ENCODE results near the gene GLRX5.
"Not testable (repeated sequence)": the region's sequence is repeated elsewhere in the genome, so short reads cannot be mapped to it uniquely, and the experiment has no call there.

The GLRX5 gene

DNA sequence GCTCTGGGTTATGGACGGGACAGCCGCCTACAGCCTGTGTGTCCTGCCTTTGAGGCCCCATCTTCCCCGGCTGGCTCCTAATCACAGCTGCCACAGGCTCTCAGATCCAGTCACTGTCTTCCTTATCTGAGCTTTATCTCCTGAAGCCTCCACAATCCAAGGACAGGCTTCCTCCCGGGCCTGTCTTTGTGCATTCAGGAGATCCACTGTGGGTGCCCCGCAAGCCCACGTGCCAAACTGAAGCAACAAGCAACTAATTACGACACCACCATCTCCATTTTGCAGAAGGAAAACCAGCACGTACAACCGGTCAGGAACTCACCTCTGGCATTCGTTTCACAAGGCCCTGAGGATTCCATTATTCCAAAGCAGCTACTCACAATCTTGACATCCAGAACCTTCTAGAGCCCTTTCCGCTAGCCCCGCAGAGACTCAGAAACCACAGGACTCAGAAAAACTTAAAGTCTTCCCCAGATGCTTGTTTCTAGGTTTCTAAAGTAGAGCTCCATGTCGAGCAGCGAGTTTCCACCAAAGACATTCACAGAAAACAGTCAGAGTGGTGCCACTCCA, 32.4 kb upstream of the GLRX5 start:
- H3K4me1 ChIP-seq (ENCODE audit: control insufficient read depth, insufficient read depth, low read length): no peaks in the 10 kb centered on the region

DNA sequence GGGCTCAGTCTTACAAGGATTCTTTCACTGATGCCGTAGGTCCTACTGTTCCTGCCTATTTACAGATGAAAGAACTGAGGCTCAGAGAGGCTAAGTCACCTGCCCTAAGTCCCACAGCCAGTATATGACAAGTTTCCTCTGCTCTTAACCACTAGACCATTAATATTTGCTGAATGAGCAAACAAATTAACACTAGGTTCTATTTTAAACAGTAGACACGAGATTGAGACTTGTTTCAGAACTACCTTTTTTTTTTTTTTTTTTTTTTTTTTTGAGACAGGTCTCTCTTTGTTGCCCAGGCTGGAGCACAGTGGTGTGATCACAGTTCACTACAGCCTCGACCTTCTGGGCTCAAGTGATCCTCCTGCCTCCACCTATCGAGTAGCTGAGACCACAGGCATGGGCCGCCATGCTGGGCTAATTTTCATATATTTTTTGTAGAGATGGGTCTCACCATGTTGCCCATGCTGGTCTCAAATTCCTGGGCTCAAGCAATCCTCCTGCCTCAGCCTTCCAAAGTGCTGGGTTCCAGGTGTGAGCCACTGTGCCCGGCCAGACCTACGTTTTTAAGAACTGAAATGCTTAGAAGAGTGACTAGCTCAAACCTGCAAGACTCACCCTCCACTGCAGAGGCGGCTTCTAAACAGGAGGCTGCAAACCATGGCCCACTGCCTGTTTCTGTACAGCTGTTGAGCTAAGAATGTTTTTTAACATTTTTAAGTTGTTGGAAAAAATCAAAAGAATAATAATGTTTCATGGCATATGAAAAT, 31.3 kb upstream of the GLRX5 start:
- no peaks in the 10 kb centered on the region for H3K9me3 ChIP-seq (ENCODE audit: control insufficient read depth, insufficient read depth, low read length)
- no peaks in the 10 kb centered on the region for H3K36me3 ChIP-seq (ENCODE audit: control insufficient read depth, insufficient read depth, low read length)
- no peak overlapping the region for H3K9ac ChIP-seq (ENCODE audit: low read depth, low read length)
- no peaks in the 10 kb centered on the region for H3K4me1 ChIP-seq (ENCODE audit: control insufficient read depth, insufficient read depth, low read length)
- no peaks in the 10 kb centered on the region for H3K27me3 ChIP-seq (ENCODE audit: control insufficient read depth, insufficient read depth, low read length)
- no peak overlapping the region for H3K4me3 ChIP-seq (ENCODE audit: low read depth, low read length)

More for the DNA sequence above, 32.4 kb upstream of the GLRX5 start:
- Histone ChIP-seq H3K9ac (ENCODE audit: low read depth, low read length) (no peak overlapping the region), H3K27me3 (ENCODE audit: control insufficient read depth, insufficient read depth, low read length) (no peaks in the 10 kb centered on the region), H3K36me3 (ENCODE audit: control insufficient read depth, insufficient read depth, low read length) (no peaks in the 10 kb centered on the region), H3K9me3 (ENCODE audit: control insufficient read depth, insufficient read depth, low read length) (no peaks in the 10 kb centered on the region), H3K4me3 (ENCODE audit: low read depth, low read length) (no peak overlapping the region)

DNA sequence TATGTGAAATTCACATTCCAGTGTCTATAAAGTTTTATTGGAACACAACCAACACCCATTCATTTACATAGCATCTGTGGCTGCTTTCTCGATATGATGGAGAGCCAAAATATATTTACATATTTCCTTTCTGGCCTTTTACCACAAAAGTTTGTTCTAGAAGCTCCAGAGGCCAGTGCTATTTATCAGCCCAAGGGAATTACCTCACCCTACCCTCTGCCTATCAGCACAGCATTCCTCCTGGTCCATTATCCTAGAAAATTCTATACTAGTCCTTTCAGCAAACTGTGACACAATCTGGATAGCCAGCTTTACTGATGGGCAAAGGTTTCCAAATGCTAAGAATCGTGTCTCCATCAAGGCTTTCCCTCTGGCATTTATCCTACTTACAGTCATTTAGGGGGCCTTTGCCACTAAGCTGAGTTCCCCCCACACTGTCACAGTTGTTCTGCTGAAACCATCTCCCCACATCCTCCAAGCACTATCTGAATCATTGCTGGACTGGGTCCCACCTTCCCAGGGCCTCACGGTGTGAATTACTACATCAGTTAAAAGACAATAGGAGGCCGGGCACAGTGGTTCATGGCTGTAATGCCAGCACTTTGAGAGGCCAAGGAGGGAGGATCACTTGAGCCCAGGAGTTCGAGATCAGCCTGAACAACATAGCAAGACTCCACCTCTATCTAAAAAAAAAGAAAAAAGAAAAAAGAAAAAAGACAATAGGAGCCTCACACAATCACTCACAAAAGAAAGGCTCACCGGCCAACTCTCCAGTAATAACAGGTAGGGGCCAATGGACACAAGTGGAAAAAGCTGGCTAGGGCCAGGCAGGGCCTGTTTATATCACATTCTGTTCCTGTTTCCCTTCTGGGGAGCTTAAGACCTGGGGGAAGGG, 30.5 kb upstream of the GLRX5 start:
- H3K9ac ChIP-seq (ENCODE audit: low read depth, low read length): no peak overlapping the region
- no peaks in the 10 kb centered on the region for H3K36me3 ChIP-seq (ENCODE audit: control insufficient read depth, insufficient read depth, low read length)
- no peak overlapping the region for H3K4me3 ChIP-seq (ENCODE audit: low read depth, low read length)
- no peaks in the 10 kb centered on the region for H3K27me3 ChIP-seq (ENCODE audit: control insufficient read depth, insufficient read depth, low read length)
- H3K9me3 ChIP-seq (ENCODE audit: control insufficient read depth, insufficient read depth, low read length): no peaks in the 10 kb centered on the region
- no peaks in the 10 kb centered on the region for H3K4me1 ChIP-seq (ENCODE audit: control insufficient read depth, insufficient read depth, low read length)

DNA sequence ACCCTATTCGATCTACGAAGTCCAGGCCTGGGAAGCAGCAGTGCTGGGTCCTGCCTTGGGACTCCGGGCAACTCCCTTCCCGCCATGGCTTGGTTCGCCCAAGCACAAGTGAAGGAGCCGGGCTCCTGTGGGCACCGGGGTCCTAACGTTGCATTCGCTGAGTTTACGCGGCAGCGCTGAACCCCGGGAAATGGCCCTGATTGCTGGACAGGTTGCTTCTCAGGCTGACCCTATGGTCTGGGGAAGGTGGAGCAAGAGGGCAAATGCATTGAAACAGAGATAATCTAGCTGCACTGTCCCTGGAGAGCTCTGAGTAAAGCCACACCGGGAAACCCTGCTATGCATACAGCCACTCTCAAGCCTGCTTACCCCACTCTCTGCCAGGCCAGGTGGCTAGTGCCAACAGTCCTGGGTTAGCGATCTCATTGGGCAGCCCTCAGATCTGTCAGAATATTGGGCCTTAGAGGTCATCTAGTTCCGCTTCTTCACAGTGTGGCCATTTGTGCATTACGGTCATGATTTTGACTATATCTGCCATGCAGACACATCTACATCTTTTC, 29.7 kb upstream of the GLRX5 start:
- H3K27me3 ChIP-seq (ENCODE audit: control insufficient read depth, insufficient read depth, low read length): no peaks in the 10 kb centered on the region
- H3K36me3 ChIP-seq (ENCODE audit: control insufficient read depth, insufficient read depth, low read length): no peaks in the 10 kb centered on the region
- H3K9me3 ChIP-seq (ENCODE audit: control insufficient read depth, insufficient read depth, low read length): no peaks in the 10 kb centered on the region
- H3K4me1 ChIP-seq (ENCODE audit: control insufficient read depth, insufficient read depth, low read length): no peaks in the 10 kb centered on the region
- H3K4me3 ChIP-seq (ENCODE audit: low read depth, low read length): no peak overlapping the region
- no peak overlapping the region for H3K9ac ChIP-seq (ENCODE audit: low read depth, low read length)

DNA sequence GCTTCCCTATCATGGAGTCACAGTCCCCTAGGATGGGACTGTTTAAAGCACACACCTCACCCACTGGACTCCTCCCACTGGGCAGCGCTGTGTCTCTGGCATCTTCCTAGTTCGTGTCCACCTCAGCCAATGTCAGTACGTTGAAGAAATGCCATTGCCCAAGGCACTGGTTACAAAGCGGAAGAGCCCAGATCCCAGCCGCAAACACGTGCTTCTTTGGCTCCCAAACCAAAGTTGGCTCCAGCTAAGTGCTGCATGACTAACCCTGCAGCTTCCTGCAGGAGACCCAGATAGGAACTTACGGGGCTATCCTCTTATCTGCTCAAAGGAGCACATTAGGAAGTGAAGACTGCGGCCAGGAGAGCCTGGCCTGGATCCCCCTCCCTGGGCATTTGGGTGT, 27.7 kb upstream of the GLRX5 start:
- Histone ChIP-seq H3K9ac (ENCODE audit: low read depth, low read length) (no peak overlapping the region), H3K4me1 (ENCODE audit: control insufficient read depth, insufficient read depth, low read length) (no peaks in the 10 kb centered on the region), H3K4me3 (ENCODE audit: low read depth, low read length) (no peak overlapping the region), H3K9me3 (ENCODE audit: control insufficient read depth, insufficient read depth, low read length) (no peaks in the 10 kb centered on the region), H3K36me3 (ENCODE audit: control insufficient read depth, insufficient read depth, low read length) (no peaks in the 10 kb centered on the region), H3K27me3 (ENCODE audit: control insufficient read depth, insufficient read depth, low read length) (no peaks in the 10 kb centered on the region)

DNA sequence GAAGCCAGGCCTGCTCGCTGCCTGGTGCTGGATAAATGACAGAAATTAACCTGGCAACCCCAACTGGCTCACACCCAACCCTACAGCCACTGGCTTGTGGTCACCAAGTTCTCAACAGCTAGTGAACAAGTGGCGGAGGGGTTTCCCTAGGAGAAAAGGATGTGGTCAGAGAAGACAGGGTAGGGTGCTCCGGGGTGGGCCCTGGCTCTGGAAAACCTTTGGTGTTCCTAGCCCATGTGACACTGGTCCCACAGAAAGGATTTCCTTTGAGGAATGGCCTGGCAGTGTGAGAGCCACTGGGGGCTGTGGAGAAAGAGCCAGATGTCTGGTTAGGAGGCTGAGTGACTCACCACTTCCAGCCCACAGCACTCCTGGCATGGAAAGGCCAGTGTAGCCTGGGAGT, 27.1 kb upstream of the GLRX5 start:
- Histone ChIP-seq H3K27me3 (ENCODE audit: control insufficient read depth, insufficient read depth, low read length) (no peaks in the 10 kb centered on the region), H3K4me1 (ENCODE audit: control insufficient read depth, insufficient read depth, low read length) (no peaks in the 10 kb centered on the region), H3K9me3 (ENCODE audit: control insufficient read depth, insufficient read depth, low read length) (no peaks in the 10 kb centered on the region), H3K4me3 (ENCODE audit: low read depth, low read length) (no peak overlapping the region), H3K9ac (ENCODE audit: low read depth, low read length) (no peak overlapping the region), H3K36me3 (ENCODE audit: control insufficient read depth, insufficient read depth, low read length) (no peaks in the 10 kb centered on the region)

DNA sequence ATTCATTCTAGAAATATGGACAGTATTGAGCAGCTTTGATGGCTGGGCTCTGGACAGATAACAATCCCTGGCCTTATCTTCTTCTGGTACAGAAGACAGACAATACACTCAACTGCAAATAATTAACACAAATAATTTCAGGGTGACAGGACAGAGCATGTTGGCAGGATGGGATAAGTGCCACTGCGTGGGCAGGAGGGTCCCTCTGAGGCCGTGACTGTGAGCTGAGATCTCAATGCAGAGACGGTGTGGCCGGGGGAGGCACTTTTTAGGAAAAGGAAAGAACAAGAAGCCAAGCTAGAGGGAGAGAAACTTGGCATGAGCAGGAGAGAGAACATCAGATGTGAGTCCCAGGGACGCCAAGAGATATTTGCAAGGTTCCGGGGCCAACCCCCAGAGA, 26.5 kb upstream of the GLRX5 start:
- no peaks in the 10 kb centered on the region for H3K4me1 ChIP-seq (ENCODE audit: control insufficient read depth, insufficient read depth, low read length)
- no peak overlapping the region for H3K4me3 ChIP-seq (ENCODE audit: low read depth, low read length)
- no peaks in the 10 kb centered on the region for H3K9me3 ChIP-seq (ENCODE audit: control insufficient read depth, insufficient read depth, low read length)
- no peaks in the 10 kb centered on the region for H3K36me3 ChIP-seq (ENCODE audit: control insufficient read depth, insufficient read depth, low read length)
- H3K27me3 ChIP-seq (ENCODE audit: control insufficient read depth, insufficient read depth, low read length): peaks cover 1% of the 10 kb centered on the region
- no peak overlapping the region for H3K9ac ChIP-seq (ENCODE audit: low read depth, low read length)

DNA sequence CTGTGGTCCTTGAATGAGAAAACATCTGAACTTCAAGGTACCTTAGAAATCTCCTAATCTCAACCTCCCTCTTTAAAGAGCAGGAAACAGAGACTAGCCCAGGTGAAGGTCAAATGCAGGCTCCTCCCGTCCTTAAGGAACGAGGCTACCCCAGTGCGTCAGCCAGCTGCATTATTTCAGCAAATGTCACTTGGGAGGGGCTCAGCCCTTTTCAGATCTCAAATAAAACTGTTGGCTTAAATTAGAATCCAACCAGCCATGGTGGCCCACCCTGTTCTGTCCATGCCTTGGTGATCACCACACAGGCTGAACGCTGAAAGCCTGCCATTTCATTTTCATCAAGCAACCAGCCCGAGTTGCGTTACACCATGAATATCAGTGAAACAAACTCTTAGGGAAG, 25.4 kb upstream of the GLRX5 start:
- no peak overlapping the region for H3K9ac ChIP-seq (ENCODE audit: low read depth, low read length)
- H3K27me3 ChIP-seq (ENCODE audit: control insufficient read depth, insufficient read depth, low read length): peaks cover 2% of the 10 kb centered on the region
- no peaks in the 10 kb centered on the region for H3K9me3 ChIP-seq (ENCODE audit: control insufficient read depth, insufficient read depth, low read length)
- H3K4me3 ChIP-seq (ENCODE audit: low read depth, low read length): no peak overlapping the region
- no peaks in the 10 kb centered on the region for H3K4me1 ChIP-seq (ENCODE audit: control insufficient read depth, insufficient read depth, low read length)
- no peaks in the 10 kb centered on the region for H3K36me3 ChIP-seq (ENCODE audit: control insufficient read depth, insufficient read depth, low read length)

DNA sequence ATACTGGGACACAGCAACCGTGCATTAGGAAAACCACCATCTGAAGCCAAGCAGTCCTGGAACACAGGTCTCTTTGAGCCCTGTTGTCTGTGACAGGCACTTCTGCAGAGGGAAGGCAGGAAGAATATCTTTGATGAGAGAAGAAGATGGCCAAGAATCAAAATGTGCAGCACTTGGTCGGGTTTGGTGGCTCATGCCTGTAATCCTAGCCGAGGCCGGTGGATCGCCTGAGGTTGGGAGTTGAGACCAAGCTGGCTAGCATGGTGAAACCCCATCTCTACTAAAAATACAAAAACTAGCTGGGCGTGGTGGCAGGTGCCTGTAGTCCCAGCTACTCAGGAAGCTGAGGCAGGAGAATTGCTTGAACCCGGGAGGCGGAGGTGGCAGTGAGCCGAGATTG, 24.5 kb upstream of the GLRX5 start:
- not testable (repeated sequence) for H3K36me3 ChIP-seq (ENCODE audit: control insufficient read depth, insufficient read depth, low read length); H3K9me3 ChIP-seq (ENCODE audit: control insufficient read depth, insufficient read depth, low read length); H3K9ac ChIP-seq (ENCODE audit: low read depth, low read length); H3K27me3 ChIP-seq (ENCODE audit: control insufficient read depth, insufficient read depth, low read length); H3K4me3 ChIP-seq (ENCODE audit: low read depth, low read length); H3K4me1 ChIP-seq (ENCODE audit: control insufficient read depth, insufficient read depth, low read length)

DNA sequence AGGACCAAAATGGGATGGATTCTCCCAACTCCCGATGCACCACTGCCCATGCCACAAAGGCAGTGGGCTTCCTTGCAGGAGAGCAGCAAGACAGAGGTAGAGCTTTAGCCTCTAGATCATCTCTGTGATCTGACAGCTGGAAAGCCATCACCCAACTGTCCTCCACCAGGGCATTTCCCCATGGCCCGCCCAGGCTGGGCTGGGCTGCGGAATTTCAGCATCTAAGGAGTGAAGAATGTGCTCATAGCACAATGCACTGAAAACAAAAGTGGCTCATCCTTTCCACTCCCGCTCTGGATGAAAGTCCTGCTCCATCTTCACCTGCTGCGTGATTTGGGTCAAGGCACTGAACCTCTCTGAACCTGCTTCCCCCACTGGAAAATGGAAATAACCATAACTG, 24.0 kb upstream of the GLRX5 start:
- Histone ChIP-seq H3K4me1 (ENCODE audit: control insufficient read depth, insufficient read depth, low read length) (peaks cover 2% of the 10 kb centered on the region), H3K36me3 (ENCODE audit: control insufficient read depth, insufficient read depth, low read length) (no peaks in the 10 kb centered on the region), H3K4me3 (ENCODE audit: low read depth, low read length) (no peak overlapping the region), H3K9ac (ENCODE audit: low read depth, low read length) (no peak overlapping the region), H3K9me3 (ENCODE audit: control insufficient read depth, insufficient read depth, low read length) (no peaks in the 10 kb centered on the region), H3K27me3 (ENCODE audit: control insufficient read depth, insufficient read depth, low read length) (peaks cover 11% of the 10 kb centered on the region)

DNA sequence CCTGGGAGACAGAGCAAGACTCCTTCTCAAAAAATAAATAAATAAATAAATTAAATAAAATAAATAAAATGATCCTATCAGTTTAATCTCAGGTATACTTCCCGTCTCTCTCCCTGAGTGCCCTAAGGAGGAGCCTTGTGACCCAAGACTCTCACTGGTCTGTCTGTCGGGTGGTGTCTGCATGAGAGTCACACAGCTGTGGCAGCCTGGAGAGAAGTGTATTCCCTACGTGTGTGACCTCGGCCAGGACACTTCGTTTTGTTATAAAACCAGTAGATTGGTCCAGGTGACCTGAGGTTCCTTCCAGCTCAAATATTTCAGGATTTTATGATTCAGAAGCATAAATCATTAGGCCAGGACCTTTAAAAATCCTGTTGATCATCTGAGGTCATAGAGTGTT, 23.2 kb upstream of the GLRX5 start:
- Histone ChIP-seq H3K27me3 (ENCODE audit: control insufficient read depth, insufficient read depth, low read length) (peaks cover 12% of the 10 kb centered on the region), H3K4me3 (ENCODE audit: low read depth, low read length) (no peak overlapping the region), H3K4me1 (ENCODE audit: control insufficient read depth, insufficient read depth, low read length) (peaks cover 3% of the 10 kb centered on the region), H3K36me3 (ENCODE audit: control insufficient read depth, insufficient read depth, low read length) (no peaks in the 10 kb centered on the region), H3K9ac (ENCODE audit: low read depth, low read length) (no peak overlapping the region), H3K9me3 (ENCODE audit: control insufficient read depth, insufficient read depth, low read length) (no peaks in the 10 kb centered on the region)
